ENCODE data around the gene WDFY3. TPM values are rescaled to one million over a fixed set of nuclear protein-coding genes. Genes with fewer than 3 reads are reported as not detected.

The WDFY3 gene
- total RNA-seq, 1 donor from 2014 or later, result 95.5 TPM

GRCh38 chr4:84800256-84800655 lies 166.2 kb downstream of the WDFY3 start:
- DNase-seq (ENCODE audit: low read depth, low spot score), result no peak

- DNase-seq (ENCODE audit: low read depth, low spot score), result peak; percentile 60
Observed at GRCh38 chr4:84799318-84799717, 167.2 kb downstream of the WDFY3 start.

- peak; percentile 30 for DNase-seq (ENCODE audit: low read depth, low spot score)
Observed at GRCh38 chr4:84796394-84796793, 170.1 kb downstream of the WDFY3 start.

GRCh38 chr4:84792366-84793301 lies 173.9 kb downstream of the WDFY3 start:
- DNase-seq (ENCODE audit: low read depth, low spot score), result no peak

- DNase-seq (ENCODE audit: low read depth, low spot score), result no peak
Observed at GRCh38 chr4:84790769-84791565, 175.5 kb downstream of the WDFY3 start.

- no peak for DNase-seq (ENCODE audit: low read depth, low spot score)
Observed at GRCh38 chr4:84786478-84786877, 180.0 kb downstream of the WDFY3 start.

- no peak for DNase-seq (ENCODE audit: low read depth, low spot score)
Observed at GRCh38 chr4:84782517-84782916, 184.0 kb downstream of the WDFY3 start.

- no peak for DNase-seq (ENCODE audit: low read depth, low spot score)
Observed at GRCh38 chr4:84780719-84781118, 185.8 kb downstream of the WDFY3 start.

GRCh38 chr4:84778041-84778440 lies 188.4 kb downstream of the WDFY3 start:
- DNase-seq (ENCODE audit: low read depth, low spot score), result no peak

GRCh38 chr4:84767168-84767567 lies 199.3 kb downstream of the WDFY3 start:
- DNase-seq (ENCODE audit: low read depth, low spot score), result no peak

GRCh38 chr4:84753321-84753972 lies 213.0 kb downstream of the WDFY3 start:
- DNase-seq (ENCODE audit: low read depth, low spot score), result no peak

GRCh38 chr4:84751707-84752106 lies 214.8 kb downstream of the WDFY3 start:
- DNase-seq (ENCODE audit: low read depth, low spot score), result no peak

- no peak for DNase-seq (ENCODE audit: low read depth, low spot score)
Observed at GRCh38 chr4:84750960-84751283, 215.6 kb downstream of the WDFY3 start.

GRCh38 chr4:84750260-84750959 lies 216.1 kb downstream of the WDFY3 start:
- DNase-seq (ENCODE audit: low read depth, low spot score), result peak; percentile 20

- no peak for DNase-seq (ENCODE audit: low read depth, low spot score)
Observed at GRCh38 chr4:84740057-84740456, 226.4 kb downstream of the WDFY3 start.

GRCh38 chr4:84738622-84739021 lies 227.9 kb downstream of the WDFY3 start:
- no peak for DNase-seq (ENCODE audit: low read depth, low spot score)

- no peak for DNase-seq (ENCODE audit: low read depth, low spot score)
Observed at GRCh38 chr4:84737656-84738055, 228.8 kb downstream of the WDFY3 start.

GRCh38 chr4:84734037-84734436 lies 232.5 kb downstream of the WDFY3 start:
- no peak for DNase-seq (ENCODE audit: low read depth, low spot score)

GRCh38 chr4:84733343-84734033 lies 233.0 kb downstream of the WDFY3 start:
- DNase-seq (ENCODE audit: low read depth, low spot score), result no peak

- DNase-seq (ENCODE audit: low read depth, low spot score), result no peak
Observed at GRCh38 chr4:84730375-84730774, 236.1 kb downstream of the WDFY3 start.

GRCh38 chr4:84727491-84727890 lies 239.0 kb downstream of the WDFY3 start:
- no peak for DNase-seq (ENCODE audit: low read depth, low spot score)

All from pulmonary artery endothelial cell (primary cell).